GM12873 (cell line): Measurements from ENCODE around the gene PWP2.

Experiments used
- CTCF ChIP-seq: IDR thresholded peaks from 2 replicates; pipeline ENCODE4 v1.5.1; 2012; ENCODE audit warnings: low read depth, mild to moderate bottlenecking, moderate library complexity, low read length, control low read depth; ENCODE audit not compliant: insufficient read depth; ENCODE audit errors: missing control alignments

PWP2 gene

GRCh38 chr21:44084496-44085241 lies 22.5 kb upstream of the PWP2 start:
- no peak for TF ChIP-seq CTCF

DNA sequence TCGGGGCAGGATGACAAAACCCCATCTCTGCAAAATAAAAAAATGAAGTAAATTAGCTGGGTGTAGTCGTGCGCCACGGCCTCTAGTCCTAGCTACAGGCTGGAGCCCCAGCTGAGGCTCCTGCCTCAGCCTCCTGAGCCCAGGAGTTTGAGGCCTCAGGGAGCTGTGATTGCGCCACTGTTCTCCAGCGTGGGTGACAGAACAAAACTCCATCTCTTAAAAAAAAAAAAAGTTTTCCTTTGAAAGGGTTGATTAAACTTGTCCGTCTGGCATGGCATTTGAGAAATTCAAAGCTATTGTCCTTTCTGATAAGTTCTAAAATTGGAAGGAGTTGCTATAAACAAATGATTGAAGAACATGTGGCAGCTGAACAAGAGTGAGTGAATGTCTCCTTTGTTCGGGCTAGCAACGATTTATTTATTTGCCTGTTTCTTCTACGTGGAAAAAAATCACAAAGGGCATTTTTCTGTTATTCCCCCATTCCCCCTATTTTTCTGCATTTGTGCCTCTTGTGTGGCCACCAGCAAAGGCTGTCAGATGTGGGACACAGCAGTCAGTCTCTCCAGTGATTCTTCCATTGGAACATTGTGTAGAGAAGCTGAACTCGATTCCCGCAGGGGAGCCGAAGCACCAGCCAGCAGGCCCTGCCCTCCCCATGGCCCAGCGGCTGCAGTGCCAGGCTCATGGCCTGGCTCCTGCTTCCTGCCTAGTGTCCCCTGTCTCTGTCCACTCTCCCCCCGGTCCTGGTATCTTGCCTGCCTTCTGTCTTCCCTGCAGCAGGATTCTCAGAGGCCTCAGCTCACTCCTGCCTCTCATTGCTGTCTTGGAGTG lies 21.5 kb upstream of the PWP2 start:
- no peak for TF ChIP-seq CTCF

DNA sequence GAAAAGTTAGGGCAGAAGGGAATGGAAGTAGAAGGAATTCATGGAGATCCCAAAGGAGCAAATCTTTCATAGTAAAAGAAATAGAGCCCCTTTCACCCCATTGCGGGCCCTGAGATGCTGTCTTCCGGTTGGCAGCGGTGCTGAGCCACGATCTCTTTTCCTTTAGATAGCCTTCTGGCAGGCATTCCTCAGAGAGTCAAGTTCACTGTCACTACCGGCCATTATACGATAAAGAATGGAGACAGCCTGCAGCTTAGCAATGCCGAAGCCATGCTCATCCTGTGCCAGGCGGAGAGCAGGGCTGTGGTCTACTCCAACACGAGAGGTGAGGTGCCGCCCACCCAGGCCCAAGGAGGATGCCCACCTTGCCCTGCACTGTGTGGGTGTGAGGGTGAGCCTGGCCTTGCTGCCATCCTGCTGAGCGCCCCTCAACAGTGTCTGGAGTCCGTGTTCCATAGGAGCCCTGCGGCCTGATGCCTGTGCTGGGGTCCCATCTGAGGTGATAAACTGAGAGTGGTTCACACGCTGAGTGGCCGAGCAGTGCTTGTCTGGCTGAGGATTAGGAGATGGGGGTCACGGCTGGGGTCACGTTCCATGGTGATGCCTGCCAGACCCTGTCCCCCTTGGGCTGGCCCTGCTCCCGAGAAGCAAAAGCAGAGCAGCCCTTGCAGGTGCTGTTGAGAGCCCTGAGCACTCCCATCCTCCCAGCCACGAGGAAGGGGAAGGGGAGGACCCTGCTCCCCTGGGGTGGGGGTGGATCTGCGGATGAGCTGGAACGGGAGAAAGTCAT lies 20.4 kb upstream of the PWP2 start:
- TF ChIP-seq CTCF: no peak

GRCh38 chr21:44087426-44088400 lies 19.5 kb upstream of the PWP2 start:
- TF ChIP-seq CTCF: no peak

DNA sequence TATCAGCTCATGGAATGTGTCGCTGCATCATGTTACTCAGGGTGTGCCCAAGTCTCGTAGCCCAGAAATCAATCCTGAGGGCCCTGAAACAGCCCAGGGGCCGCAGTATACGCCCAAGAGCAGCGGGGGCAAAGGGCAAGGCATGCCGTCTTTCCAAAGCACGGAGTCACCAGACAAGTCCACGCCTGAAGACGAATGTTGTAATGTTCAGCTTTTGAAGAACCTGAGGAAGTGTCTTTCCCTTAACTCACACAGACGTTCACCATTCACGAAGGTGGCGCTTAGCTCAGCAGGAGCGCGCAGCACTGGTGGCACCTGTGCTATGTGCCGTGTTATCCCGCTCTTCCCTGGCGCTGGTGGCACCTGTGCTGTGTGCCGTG lies 18.8 kb upstream of the PWP2 start:
- TF ChIP-seq CTCF: no peak

GRCh38 chr21:44089001-44089911 lies 17.9 kb upstream of the PWP2 start:
- TF ChIP-seq CTCF: no peak
